NCI-H446 treated with DMSO at 0.1 percent for 48 hours (cell line): ENCODE measurements around the gene COG2.
"Not testable (repeated sequence)": the region's sequence is repeated elsewhere in the genome, so short reads cannot be mapped to it uniquely, and the experiment has no call there.

Experiments
- DNase-seq: peaks from one replicate; lab custom pipeline; 2025; lab: John Stamatoyannopoulos, UW

COG2 gene

GRCh38 chr1:230624097-230624713 is 18.1 kb upstream of the COG2 start:
- no peak for DNase-seq

- DNase-seq = no peak
These were observed 16.0 kb upstream of the COG2 start for GRCh38 chr1:230626232-230626631.

- DNase-seq = no peak
These were observed 14.5 kb upstream of the COG2 start for GRCh38 chr1:230627767-230628166.

GRCh38 chr1:230629511-230629910 is 12.8 kb upstream of the COG2 start:
- DNase-seq = no peak

GRCh38 chr1:230631477-230631876 is 10.8 kb upstream of the COG2 start:
- no peak for DNase-seq

GRCh38 chr1:230632273-230632873 is 9.9 kb upstream of the COG2 start:
- no peak for DNase-seq

GRCh38 chr1:230633469-230633868 is 8.8 kb upstream of the COG2 start:
- DNase-seq = no peak

GRCh38 chr1:230634384-230634783 is 7.9 kb upstream of the COG2 start:
- DNase-seq = no peak

- DNase-seq = no peak
These were observed 5.6 kb upstream of the COG2 start for GRCh38 chr1:230636575-230637148.

GRCh38 chr1:230639714-230640209 is 2.5 kb upstream of the COG2 start:
- DNase-seq = no peak

GRCh38 chr1:230641346-230641745 is 935 bp upstream of the COG2 start:
- no peak for DNase-seq

- DNase-seq = no peak
These were observed 400 bp upstream of the COG2 start for GRCh38 chr1:230641900-230642262.

- DNase-seq = no peak
These were observed 1.6 kb downstream of the COG2 start for GRCh38 chr1:230643908-230644307.

GRCh38 chr1:230646710-230647302 is 4.5 kb downstream of the COG2 start:
- DNase-seq = no peak

- no peak for DNase-seq
These were observed 5.0 kb downstream of the COG2 start for GRCh38 chr1:230647321-230647720.

- no peak for DNase-seq
These were observed 5.8 kb downstream of the COG2 start for GRCh38 chr1:230648114-230648513.

- DNase-seq = no peak
These were observed 8.0 kb downstream of the COG2 start for GRCh38 chr1:230650300-230650699.

- DNase-seq = no peak
These were observed 9.0 kb downstream of the COG2 start for GRCh38 chr1:230651235-230651634.

- DNase-seq = not testable (repeated sequence)
These were observed 14.4 kb downstream of the COG2 start for GRCh38 chr1:230656719-230657118.

- not testable (repeated sequence) for DNase-seq
These were observed 15.8 kb downstream of the COG2 start for GRCh38 chr1:230658103-230658502.

GRCh38 chr1:230658691-230659090 is 16.4 kb downstream of the COG2 start:
- no peak for DNase-seq

- DNase-seq = no peak
These were observed 19.7 kb downstream of the COG2 start for GRCh38 chr1:230661976-230662375.

GRCh38 chr1:230668227-230668626 is 25.9 kb downstream of the COG2 start:
- no peak for DNase-seq
